ENCODE data around the gene PRR36. TPM values are rescaled to one million over a fixed set of nuclear protein-coding genes. Genes with fewer than 3 reads are reported as not detected.

The PRR36 gene
- total and polyA plus RNA-seq, 8 donors = 0.18 to 0.61 (median 0.47) TPM; not detected in 4

DNA sequence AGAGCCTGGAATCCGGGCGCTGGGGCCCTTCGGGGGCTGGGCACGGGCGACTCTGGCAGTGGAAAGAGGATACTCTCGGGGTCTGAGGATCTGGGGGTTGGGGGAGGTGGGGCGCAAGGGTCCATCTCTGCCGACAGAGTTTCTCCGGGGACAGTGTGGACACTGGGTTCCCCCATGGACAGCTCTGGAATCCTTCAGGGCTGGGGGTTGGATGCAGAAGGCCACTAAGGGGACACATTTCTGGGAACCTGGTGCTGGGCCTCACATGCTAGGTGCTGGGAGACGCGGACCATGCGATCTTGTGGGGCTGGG, 42.7 kb upstream of the PRR36 start:
- intact Hi-C loops (cut with DNase I; ENCODE audit: low total_unique reads) = no loop called here
- Histone ChIP-seq H3K27ac (peak overlapping the region in 2 of 5 donors; percentile 29 to 65), H3K9me3 (no peaks in the 10 kb centered on the region), H3K4me3 (peak overlapping the region; percentile 33 to 51 (median 40)), H3K27me3 (peaks cover 12 to 71% (median 52%) of the 10 kb centered on the region in 3 donors), H3K36me3 (peaks cover 15 to 23% (median 20%) of the 10 kb centered on the region in 4 donors), H3K4me1 (peaks cover 43 to 66% (median 53%) of the 10 kb centered on the region in 4 donors)
- no peak for DNase-seq
- 0 to 16% (median 7%) methylated on average over 7 to 12 of the region's 12 CpGs; no CpG with 5 or more reads in 1 of the 5 donors for WGBS, 5 donors
- TF ChIP-seq POLR2AphosphoS5 (IDR thresholded peaks at IDR 0.05) = no peak
- TF ChIP-seq EP300 (IDR thresholded peaks at IDR 0.05) = no peak

DNA sequence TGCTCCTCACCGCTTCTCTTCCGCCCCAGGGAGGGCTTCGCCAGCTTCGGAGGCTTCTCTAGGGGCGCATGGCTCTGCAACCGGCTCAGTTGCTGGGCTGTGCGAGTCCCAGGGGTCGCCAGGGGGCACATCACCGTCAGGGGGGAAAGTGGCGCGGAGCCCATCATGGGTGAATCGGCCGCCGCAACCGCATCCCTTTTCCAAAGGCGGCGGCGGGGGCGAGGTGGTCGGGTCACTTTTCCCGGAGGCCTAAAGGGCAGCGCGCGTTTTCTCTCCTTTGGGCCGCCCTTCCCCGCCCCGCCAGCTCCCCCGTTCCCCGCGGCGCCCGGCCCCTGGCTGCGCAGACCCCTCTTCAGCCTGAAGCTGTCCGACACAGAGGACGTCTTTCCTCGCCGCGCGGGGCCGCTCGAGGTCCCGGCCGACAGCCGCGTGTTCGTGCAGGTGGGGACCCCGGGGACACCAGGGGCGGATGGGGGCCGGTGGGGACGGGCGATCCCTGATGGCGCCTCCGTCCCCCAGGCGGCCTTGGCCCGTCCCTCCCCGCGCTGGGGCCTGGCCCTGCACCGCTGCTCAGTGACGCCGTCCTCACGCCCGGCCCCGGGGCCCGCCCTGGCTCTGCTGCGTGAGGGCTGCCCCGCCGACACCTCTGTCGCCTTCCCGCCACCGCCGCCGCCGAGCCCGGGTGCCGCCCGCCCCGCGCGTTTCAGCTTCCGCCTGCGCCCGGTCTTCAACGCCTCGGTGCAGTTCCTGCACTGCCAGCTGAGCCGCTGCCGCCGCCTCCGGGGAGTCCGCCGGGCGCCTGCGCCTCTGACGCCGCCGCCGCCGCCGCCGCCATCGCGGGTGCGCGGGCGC, 42.1 kb upstream of the PRR36 start:
- peak overlapping the region; percentile 33 to 51 (median 40) for H3K4me3 ChIP-seq
- H3K36me3 ChIP-seq = peaks cover 19 to 26% (median 24%) of the 10 kb centered on the region in 4 donors
- peak; percentile 42 to 77 for DNase-seq
- H3K4me1 ChIP-seq = peaks cover 37 to 60% (median 47%) of the 10 kb centered on the region in 4 donors
- H3K27me3 ChIP-seq = peaks cover 12 to 74% (median 52%) of the 10 kb centered on the region in 3 donors
- intact Hi-C loops (cut with DNase I; ENCODE audit: low total_unique reads) = no loop called here
- 0 to 1% (median 1%) methylated on average over 13 to 104 of the region's 104 CpGs for WGBS, 5 donors
- TF ChIP-seq POLR2A (IDR thresholded peaks at IDR 0.05) = no peak
- TF ChIP-seq POLR2AphosphoS5 (IDR thresholded peaks at IDR 0.05) = no peak
- no peak for TF ChIP-seq EP300 (IDR thresholded peaks at IDR 0.05)
- TF ChIP-seq, protein P1, sequence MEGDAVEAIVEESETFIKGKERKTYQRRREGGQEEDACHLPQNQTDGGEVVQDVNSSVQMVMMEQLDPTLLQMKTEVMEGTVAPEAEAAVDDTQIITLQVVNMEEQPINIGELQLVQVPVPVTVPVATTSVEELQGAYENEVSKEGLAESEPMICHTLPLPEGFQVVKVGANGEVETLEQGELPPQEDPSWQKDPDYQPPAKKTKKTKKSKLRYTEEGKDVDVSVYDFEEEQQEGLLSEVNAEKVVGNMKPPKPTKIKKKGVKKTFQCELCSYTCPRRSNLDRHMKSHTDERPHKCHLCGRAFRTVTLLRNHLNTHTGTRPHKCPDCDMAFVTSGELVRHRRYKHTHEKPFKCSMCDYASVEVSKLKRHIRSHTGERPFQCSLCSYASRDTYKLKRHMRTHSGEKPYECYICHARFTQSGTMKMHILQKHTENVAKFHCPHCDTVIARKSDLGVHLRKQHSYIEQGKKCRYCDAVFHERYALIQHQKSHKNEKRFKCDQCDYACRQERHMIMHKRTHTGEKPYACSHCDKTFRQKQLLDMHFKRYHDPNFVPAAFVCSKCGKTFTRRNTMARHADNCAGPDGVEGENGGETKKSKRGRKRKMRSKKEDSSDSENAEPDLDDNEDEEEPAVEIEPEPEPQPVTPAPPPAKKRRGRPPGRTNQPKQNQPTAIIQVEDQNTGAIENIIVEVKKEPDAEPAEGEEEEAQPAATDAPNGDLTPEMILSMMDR (IDR thresholded peaks at IDR 0.05) = no peak
- no peaks in the 10 kb centered on the region for H3K9me3 ChIP-seq
- peak overlapping the region in 2 of 5 donors; percentile 29 to 65 for H3K27ac ChIP-seq

DNA sequence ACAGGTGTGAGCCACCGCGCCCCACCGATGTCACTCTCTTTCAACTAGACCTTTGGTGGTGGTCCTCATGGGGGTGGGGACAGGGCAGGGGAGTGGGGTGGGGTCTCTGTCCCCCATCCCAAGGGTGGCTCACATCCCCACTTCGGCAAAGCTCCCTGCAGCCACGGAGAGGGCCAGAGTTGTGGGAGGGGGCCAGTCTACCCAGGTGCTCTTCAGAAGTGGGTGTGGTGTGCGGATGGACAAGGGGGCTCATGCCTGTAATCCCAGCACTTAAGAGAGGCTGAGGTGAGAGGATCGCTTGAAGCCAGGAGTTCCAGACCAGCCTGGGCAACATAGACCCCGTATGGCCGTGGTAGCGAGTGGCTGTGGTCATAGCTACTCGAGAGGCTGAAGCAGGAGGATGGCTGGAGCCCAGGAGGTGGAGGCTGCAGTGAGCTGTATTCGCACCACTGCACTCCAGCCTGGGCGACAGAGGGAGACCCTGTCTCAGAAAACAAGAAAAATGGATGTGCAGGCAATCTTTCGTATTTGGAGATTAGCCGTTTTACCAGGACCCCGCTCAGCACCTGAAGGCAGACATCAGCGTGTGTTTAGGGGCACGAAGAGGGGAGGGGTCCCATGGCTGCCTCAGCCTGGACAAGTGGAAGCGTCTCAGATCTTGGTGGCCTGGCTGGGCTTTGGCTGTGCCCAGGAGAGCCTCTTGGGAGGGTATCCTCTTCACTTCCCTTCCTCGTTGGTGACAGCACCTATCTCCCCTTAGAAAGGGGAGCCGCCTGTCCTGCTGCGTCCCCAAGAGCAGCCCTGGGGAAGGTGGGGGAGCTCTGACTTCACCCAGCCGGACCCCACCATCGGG, 41.3 kb upstream of the PRR36 start:
- H3K4me1 ChIP-seq = peaks cover 32 to 55% (median 41%) of the 10 kb centered on the region in 4 donors
- no peak overlapping the region for H3K27ac ChIP-seq
- H3K36me3 ChIP-seq = peaks cover 27 to 35% (median 33%) of the 10 kb centered on the region in 4 donors
- H3K4me3 ChIP-seq = peak overlapping the region in 2 of 4 donors; percentile 47 to 51
- DNase-seq = no peak
- TF ChIP-seq EP300 (IDR thresholded peaks at IDR 0.05) (no peak), POLR2A (IDR thresholded peaks at IDR 0.05) (no peak), POLR2AphosphoS5 (IDR thresholded peaks at IDR 0.05) (no peak)
- TF ChIP-seq, protein P1 (IDR thresholded peaks at IDR 0.05) = no peak
- H3K9me3 ChIP-seq = no peaks in the 10 kb centered on the region
- intact Hi-C loops (cut with DNase I; ENCODE audit: low total_unique reads) = no loop called here
- H3K27me3 ChIP-seq = peaks cover 12 to 83% (median 52%) of the 10 kb centered on the region in 3 donors
- 39 to 48% (median 44%) methylated on average over 22 to 24 of the region's 24 CpGs for WGBS, 5 donors

DNA sequence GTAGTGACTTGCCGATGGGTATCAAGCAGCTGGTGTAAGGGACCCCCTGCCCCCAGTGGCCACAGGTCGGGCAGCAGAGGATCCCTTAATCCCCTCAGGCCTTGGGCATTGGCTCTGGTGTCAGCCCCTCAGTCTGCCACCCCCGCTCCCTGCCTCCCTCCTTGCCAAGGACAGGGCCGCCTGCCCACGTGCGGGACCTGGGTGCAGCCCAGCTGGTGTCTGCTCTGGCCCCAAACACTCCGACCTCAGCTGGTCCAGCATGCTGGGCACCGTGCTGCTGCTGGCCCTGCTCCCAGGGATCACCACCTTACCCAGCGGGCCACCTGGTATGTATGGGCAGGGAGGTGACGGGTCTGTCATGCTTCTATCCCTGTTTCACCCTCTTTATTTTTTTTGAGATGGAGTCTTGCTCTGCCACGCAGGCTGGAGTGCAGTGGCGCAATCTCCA, 40.4 kb upstream of the PRR36 start, which contains the start of gene TGFBR3L:
Gene TGFBR3L, plus strand, starts transcription at position 233 of the 448 bp plus-strand sequence.
- Histone ChIP-seq H3K27me3 (peaks cover 12 to 81% (median 52%) of the 10 kb centered on the region in 3 donors), H3K36me3 (peaks cover 35 to 43% (median 41%) of the 10 kb centered on the region in 4 donors), H3K9me3 (no peaks in the 10 kb centered on the region), H3K27ac (no peak within 1 kb of the TSS), H3K4me3 (no peak within 1 kb of the TSS), H3K4me1 (peaks cover 28 to 51% (median 36%) of the 10 kb centered on the region in 4 donors)
- intact Hi-C loops (cut with DNase I; ENCODE audit: low total_unique reads) = no loop called here
- 37 to 57% (median 46%) methylated on average over 7 to 12 of the region's 12 CpGs for WGBS, 5 donors
- no peak for DNase-seq
- TF ChIP-seq POLR2A (IDR thresholded peaks at IDR 0.05) = no peak
- no peak for TF ChIP-seq POLR2AphosphoS5 (IDR thresholded peaks at IDR 0.05)
- TF ChIP-seq, protein P1 (IDR thresholded peaks at IDR 0.05) = no peak
- no peak for TF ChIP-seq EP300 (IDR thresholded peaks at IDR 0.05)

Measured in stomach (tissue), 9 donors.